Measurements from ENCODE around the gene DOK4. TPM values are rescaled to one million over a fixed set of nuclear protein-coding genes. Genes with fewer than 3 reads are reported as not detected.

DOK4 gene
- total and polyA plus RNA-seq, 2 of the 8 experiments (the other 6 are each of a cell fraction or from before 2014, with no cell fraction given) = 24.0 to 28.9 TPM

- TF ChIP-seq TAF7 (optimal IDR thresholded peaks at IDR 0.05; ENCODE audit: borderline replicate concordance, low read depth, low read length) (no peak), SIX5 (IDR thresholded peaks at IDR 0.05; ENCODE audit: low read depth, low read length) (no peak), MAFK (IDR thresholded peaks at IDR 0.05; ENCODE audit: low read depth, low read length) (no peak), PHF8 (conservative IDR thresholded peaks at IDR 0.05; ENCODE audit: low read depth, low read length) (no peak), USF2 (IDR thresholded peaks at IDR 0.05; ENCODE audit: low read length) (no peak), GTF2F1 (IDR thresholded peaks at IDR 0.05; ENCODE audit: borderline replicate concordance, low read depth, low read length) (no peak), EP300 (IDR thresholded peaks at IDR 0.05; ENCODE audit: borderline replicate concordance in 1 of 2, low read depth in 2 of 2, low read length in 2 of 2) (peak in 1 of 2 experiments; percentile 97; a peak in 2 of 3 replicates), CTBP2 (IDR thresholded peaks at IDR 0.05; ENCODE audit: borderline replicate concordance, insufficient read depth, insufficient read length, low read length) (no peak), EGR1 (IDR thresholded peaks at IDR 0.05; ENCODE audit: borderline replicate concordance, low read depth, low read length) (0 out of 2 replicates have a peak, but pooled peaks have one; percentile 43), ZNF274 (IDR thresholded peaks at IDR 0.05; ENCODE audit: borderline replicate concordance, extremely low read depth, low read length) (no peak), CHD2 (IDR thresholded peaks at IDR 0.05; ENCODE audit: low read length) (no peak), FOSL1 (IDR thresholded peaks at IDR 0.05; ENCODE audit: insufficient read depth, low read depth, low read length) (no peak), JUN (IDR thresholded peaks at IDR 0.05; ENCODE audit: low read depth, low read length) (no peak), RNF2 (IDR thresholded peaks at IDR 0.05; ENCODE audit: borderline replicate concordance, low read depth, low read length, missing control alignments, poor library complexity, severe bottlenecking) (no peak), YY1 (IDR thresholded peaks at IDR 0.05; ENCODE audit: low read depth, low read length) (no peak), RXRA (IDR thresholded peaks at IDR 0.05; ENCODE audit: insufficient read depth, low read depth, low read length) (no peak), CBX8 (IDR thresholded peaks at IDR 0.05; ENCODE audit: borderline replicate concordance, low read depth, low read length) (no peak), JUND (IDR thresholded peaks at IDR 0.05; ENCODE audit: low read length) (peak; percentile 90), TCF12 (IDR thresholded peaks at IDR 0.05; ENCODE audit: low read depth, low read length) (no peak), KDM5A (IDR thresholded peaks at IDR 0.05; ENCODE audit: low read length) (no peak), KDM4A (IDR thresholded peaks at IDR 0.05; ENCODE audit: low read depth, low read length, severe bottlenecking) (peak; percentile 58), ASH2L (IDR thresholded peaks at IDR 0.05; ENCODE audit: low read length) (peak; percentile 50)
Observed at GRCh38 chr16:57479205-57479975, 6.9 kb downstream of the DOK4 start (continued).

Data from H1 (cell line).